Type B pancreatic cell (in vitro differentiated cells): ENCODE measurements around the gene COL26A1. TPM values are rescaled to one million over a fixed set of nuclear protein-coding genes. Genes with fewer than 3 reads are reported as not detected.

Experiments used
- DNase-seq: peaks from one replicate; pipeline ENCODE4 v3.0.0; 2021; ENCODE audit warnings: mixed read lengths; ENCODE audit not compliant: unreplicated experiment; ENCODE audit errors: extremely low spot score
- H3K27ac Mint-ChIP-seq: 2 replicates; pipeline ENCODE4 v1.8.0; 2021; ENCODE audit warnings: mild to moderate bottlenecking, mixed read lengths
- H3K27me3 Mint-ChIP-seq: 2 replicates; pipeline ENCODE4 v1.8.0; 2021; ENCODE audit warnings: mixed read lengths
- H3K36me3 Mint-ChIP-seq: 2 replicates; pipeline ENCODE4 v1.8.0; 2021; ENCODE audit warnings: mixed read lengths
- H3K4me1 Mint-ChIP-seq: one replicate; pipeline ENCODE4 v1.8.0; 2021; ENCODE audit warnings: mixed read lengths; ENCODE audit not compliant: unreplicated experiment
- H3K4me3 Mint-ChIP-seq: 2 replicates; pipeline ENCODE4 v1.8.0; 2021; ENCODE audit warnings: mild to moderate bottlenecking, mixed read lengths
- H3K9me3 Mint-ChIP-seq: 2 replicates; pipeline ENCODE4 v1.8.0; 2021; ENCODE audit warnings: mixed read lengths
- total RNA-seq: library from RNA; stranded (reverse); gene quantifications from 2 replicates; pipeline ENCODE4 v1.2.1, GENCODE V29; 2021; ENCODE audit warnings: low replicate concordance
- TF ChIP-seq, protein P1 (sequence below): fragments of 200-600 bp; sonication (generic); conservative IDR thresholded peaks from 2 replicates; pipeline ENCODE4 v1.5.0; 2021; ENCODE audit warnings: antibody characterized with exemption, mild to moderate bottlenecking

COL26A1 gene
- total RNA-seq, 1 donor from 2014 or later = 47.9 TPM

DNA sequence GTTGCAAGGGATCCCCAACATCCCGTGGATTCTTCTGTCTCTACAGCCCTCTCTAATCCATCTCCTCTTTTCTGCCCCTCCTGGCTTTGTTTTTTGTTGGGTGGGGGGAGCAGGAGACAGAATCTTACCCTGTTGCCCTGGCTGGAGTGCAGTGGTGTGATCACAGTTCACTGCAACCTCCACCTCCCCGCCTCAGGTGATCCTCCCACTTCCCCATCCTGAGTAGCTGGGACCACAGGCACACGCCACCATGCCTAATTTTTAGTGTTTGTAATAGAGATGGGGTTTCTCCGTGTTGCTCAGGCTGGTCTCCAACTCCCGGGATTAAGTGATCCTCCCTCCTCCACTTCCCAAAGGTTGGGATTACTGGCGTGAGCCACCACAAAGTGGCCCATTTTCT, 144.7 kb downstream of the COL26A1 start:
- DNase-seq = no peak
- Mint-ChIP-seq H3K27me3 (no peaks in the 10 kb centered on the region), H3K4me3 (peak overlapping the region; percentile 37), H3K9me3 (no peaks in the 10 kb centered on the region), H3K27ac (peak overlapping the region; percentile 37), H3K4me1 (peaks cover 17% of the 10 kb centered on the region), H3K36me3 (no peaks in the 10 kb centered on the region)
- TF ChIP-seq, protein P1, sequence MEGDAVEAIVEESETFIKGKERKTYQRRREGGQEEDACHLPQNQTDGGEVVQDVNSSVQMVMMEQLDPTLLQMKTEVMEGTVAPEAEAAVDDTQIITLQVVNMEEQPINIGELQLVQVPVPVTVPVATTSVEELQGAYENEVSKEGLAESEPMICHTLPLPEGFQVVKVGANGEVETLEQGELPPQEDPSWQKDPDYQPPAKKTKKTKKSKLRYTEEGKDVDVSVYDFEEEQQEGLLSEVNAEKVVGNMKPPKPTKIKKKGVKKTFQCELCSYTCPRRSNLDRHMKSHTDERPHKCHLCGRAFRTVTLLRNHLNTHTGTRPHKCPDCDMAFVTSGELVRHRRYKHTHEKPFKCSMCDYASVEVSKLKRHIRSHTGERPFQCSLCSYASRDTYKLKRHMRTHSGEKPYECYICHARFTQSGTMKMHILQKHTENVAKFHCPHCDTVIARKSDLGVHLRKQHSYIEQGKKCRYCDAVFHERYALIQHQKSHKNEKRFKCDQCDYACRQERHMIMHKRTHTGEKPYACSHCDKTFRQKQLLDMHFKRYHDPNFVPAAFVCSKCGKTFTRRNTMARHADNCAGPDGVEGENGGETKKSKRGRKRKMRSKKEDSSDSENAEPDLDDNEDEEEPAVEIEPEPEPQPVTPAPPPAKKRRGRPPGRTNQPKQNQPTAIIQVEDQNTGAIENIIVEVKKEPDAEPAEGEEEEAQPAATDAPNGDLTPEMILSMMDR = no peak

DNA sequence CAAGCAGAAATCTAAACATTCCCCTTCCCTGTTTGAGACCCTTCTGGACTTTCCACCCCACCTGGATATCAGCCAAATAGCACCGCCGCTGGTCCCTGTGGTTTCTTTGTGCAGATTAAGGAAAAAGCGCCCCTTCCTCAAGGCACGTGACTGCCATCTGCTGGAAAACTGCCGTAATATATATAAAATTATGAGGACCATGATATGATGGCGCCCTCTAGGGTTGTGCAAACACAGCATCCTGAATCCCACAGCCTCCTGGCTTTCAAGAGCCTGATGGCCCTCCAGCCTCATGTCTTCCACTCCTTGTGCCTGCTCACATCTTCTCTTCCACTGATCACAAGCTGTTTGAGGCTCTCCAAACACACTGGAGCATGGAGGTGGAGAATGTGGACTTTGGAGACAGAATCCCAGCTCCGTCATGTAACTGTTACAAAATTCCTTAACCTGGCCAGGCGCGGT, 145.1 kb downstream of the COL26A1 start:
- no peaks in the 10 kb centered on the region for H3K36me3 Mint-ChIP-seq
- H3K4me3 Mint-ChIP-seq = peak overlapping the region; percentile 37
- TF ChIP-seq, protein P1 = peak; percentile 96
- no peaks in the 10 kb centered on the region for H3K9me3 Mint-ChIP-seq
- peak overlapping the region; percentile 37 for H3K27ac Mint-ChIP-seq
- H3K27me3 Mint-ChIP-seq = no peaks in the 10 kb centered on the region
- H3K4me1 Mint-ChIP-seq = peaks cover 17% of the 10 kb centered on the region
- peak; percentile 76 for DNase-seq

DNA sequence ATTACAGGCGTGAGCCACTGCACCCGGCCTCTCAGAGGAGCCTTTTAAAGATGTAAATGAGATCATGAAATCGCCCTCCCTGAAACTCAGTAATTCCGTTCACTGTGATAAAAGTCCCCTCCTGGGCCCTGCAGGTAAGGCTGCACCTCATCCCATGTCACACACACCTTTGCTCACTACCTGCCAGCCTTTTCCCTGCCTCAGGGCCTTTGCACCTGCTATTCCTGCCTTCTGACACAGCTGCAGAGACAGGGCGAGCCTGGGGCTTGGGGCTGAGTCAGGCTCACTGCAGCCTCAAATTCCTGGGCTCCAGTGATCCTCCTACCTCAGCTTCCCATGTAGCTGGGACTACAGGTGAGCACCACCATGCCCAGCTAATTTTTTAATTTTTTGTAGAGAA, 147.6 kb downstream of the COL26A1 start:
- TF ChIP-seq, protein P1 = no peak
- Mint-ChIP-seq H3K36me3 (no peaks in the 10 kb centered on the region), H3K4me3 (no peak overlapping the region), H3K27me3 (no peaks in the 10 kb centered on the region), H3K4me1 (peaks cover 17% of the 10 kb centered on the region), H3K27ac (no peak overlapping the region), H3K9me3 (no peaks in the 10 kb centered on the region)
- DNase-seq = no peak

DNA sequence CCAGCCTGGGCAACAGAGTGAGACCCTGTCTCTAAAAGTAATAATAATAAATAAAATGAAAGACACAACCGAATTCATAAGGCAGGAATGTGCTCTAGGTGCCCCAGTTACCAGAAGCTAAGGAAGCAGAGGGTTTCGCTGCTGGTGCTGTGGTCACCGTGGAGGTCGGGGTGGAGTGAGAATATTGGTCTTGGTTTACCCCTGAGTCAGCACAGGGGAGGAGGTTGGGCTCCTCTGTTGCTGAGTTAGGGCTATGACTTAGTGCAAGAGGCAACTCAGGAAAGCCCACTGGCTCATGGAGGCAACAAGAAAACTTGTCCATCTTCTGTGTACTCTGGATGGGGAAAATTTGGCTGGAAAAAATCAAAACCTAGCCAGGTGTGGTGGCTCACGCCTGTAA, 149.3 kb downstream of the COL26A1 start:
- Mint-ChIP-seq H3K36me3 (no peaks in the 10 kb centered on the region), H3K9me3 (no peaks in the 10 kb centered on the region), H3K27me3 (no peaks in the 10 kb centered on the region), H3K4me3 (no peak overlapping the region), H3K27ac (no peak overlapping the region), H3K4me1 (peaks cover 11% of the 10 kb centered on the region)
- DNase-seq = no peak
- TF ChIP-seq, protein P1 = no peak

DNA sequence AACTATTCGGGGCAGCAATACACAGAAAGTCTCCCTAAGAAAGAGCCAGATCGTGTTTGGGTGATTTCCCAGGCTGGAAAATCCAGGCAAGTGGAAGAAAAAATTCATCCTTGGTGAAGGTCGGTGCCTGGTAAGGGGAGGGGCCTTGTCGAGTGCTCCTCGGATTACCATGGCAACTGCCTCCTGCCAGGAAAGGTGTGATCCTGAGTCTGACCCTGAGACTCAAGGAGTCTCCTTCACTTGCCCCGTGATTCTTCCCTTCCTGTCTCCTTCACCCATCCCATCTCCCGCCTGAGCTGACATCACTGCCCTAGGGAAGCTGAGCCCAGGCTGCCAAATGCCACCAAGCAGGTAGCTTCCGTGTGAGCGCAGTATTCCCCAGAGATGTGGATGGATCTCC, 154.2 kb downstream of the COL26A1 start:
- Mint-ChIP-seq H3K9me3 (no peaks in the 10 kb centered on the region), H3K27me3 (no peaks in the 10 kb centered on the region), H3K4me3 (no peak overlapping the region), H3K36me3 (no peaks in the 10 kb centered on the region), H3K4me1 (peaks cover 14% of the 10 kb centered on the region), H3K27ac (no peak overlapping the region)
- DNase-seq = no peak
- TF ChIP-seq, protein P1 = no peak

DNA sequence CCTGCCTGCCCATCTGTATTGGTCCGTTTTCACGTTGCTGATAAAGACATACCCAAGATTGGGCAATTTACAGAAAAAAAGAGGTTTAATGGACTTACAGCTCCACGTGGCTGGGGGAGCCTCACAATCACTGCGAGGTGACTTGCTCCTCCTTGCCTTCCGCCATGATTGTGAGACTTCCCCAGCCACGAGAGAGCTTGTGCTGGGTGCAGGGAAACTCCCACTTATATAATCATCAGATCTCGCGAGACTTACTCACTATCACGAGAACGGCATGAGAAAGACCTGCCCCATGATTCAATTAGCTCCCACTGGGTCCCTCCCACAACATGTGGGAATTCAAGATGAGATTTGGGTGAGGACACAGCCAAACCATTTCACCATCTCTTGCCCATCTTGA, 154.6 kb downstream of the COL26A1 start:
- Mint-ChIP-seq H3K4me3 (no peak overlapping the region), H3K36me3 (no peaks in the 10 kb centered on the region), H3K9me3 (no peaks in the 10 kb centered on the region), H3K27me3 (no peaks in the 10 kb centered on the region), H3K4me1 (peaks cover 14% of the 10 kb centered on the region), H3K27ac (no peak overlapping the region)
- TF ChIP-seq, protein P1 = no peak
- no peak for DNase-seq
